Natural killer cell (primary cell): ENCODE results near the gene PLEKHJ1. TPM values are rescaled to one million over a fixed set of nuclear protein-coding genes. Genes with fewer than 3 reads are reported as not detected.
"Not testable (repeated sequence)": the region's sequence is repeated elsewhere in the genome, so short reads cannot be mapped to it uniquely, and the experiment has no call there.

Experiments
- ATAC-seq, 3 donors: fragments of 150-1000 bp in 2 of 3; fragments of 200-7000 bp in 1 of 3; cut with Tn5 transposase; 1 replicate in 1 of 3; 2 replicates in 2 of 3; pipeline ENCODE4 v1.10.0; 2021; ENCODE audit warnings: mild to moderate bottlenecking in 2 of 3, moderate library complexity in 2 of 3
- DNase-seq, 2 donors: peaks; one replicate each; pipeline versions ENCODE4 v3.0.0 to v3.0.0-alpha.2; 2013 to 2021; ENCODE audit warnings: mixed read lengths in 1 of 2
- H3K27ac ChIP-seq: one replicate; pipeline ENCODE4 v1.5.1; 2013; ENCODE audit warnings: mild to moderate bottlenecking, low read length
- H3K27me3 ChIP-seq: one replicate; pipeline ENCODE4 v1.6.1; 2013; ENCODE audit warnings: low read length; ENCODE audit not compliant: control insufficient read depth, insufficient read depth
- H3K36me3 ChIP-seq: one replicate; pipeline ENCODE4 v1.6.1; 2013; ENCODE audit warnings: low read length; ENCODE audit not compliant: control insufficient read depth, insufficient read depth
- H3K4me1 ChIP-seq: one replicate; pipeline ENCODE4 v1.6.1; 2013; ENCODE audit warnings: low read length; ENCODE audit not compliant: control insufficient read depth, insufficient read depth
- H3K4me3 ChIP-seq: one replicate; pipeline ENCODE4 v1.5.1; 2013; ENCODE audit warnings: low read length
- H3K9me3 ChIP-seq: one replicate; pipeline ENCODE4 v1.6.1; 2013; ENCODE audit warnings: low read length; ENCODE audit not compliant: control insufficient read depth, insufficient read depth
- H3K27ac Mint-ChIP-seq, 2 donors: one replicate each; pipeline ENCODE4 v1.8.0; 2022; ENCODE audit warnings: mild to moderate bottlenecking in 2 of 2, mixed read lengths in 2 of 2, moderate library complexity in 1 of 2
- H3K27me3 Mint-ChIP-seq, 2 donors: one replicate each; pipeline ENCODE4 v1.8.0; 2022; ENCODE audit warnings: low read depth in 2 of 2, mixed read lengths in 2 of 2
- H3K36me3 Mint-ChIP-seq: one replicate; pipeline ENCODE4 v1.8.0; 2022; ENCODE audit warnings: mixed read lengths
- H3K4me1 Mint-ChIP-seq, 2 donors: one replicate each; pipeline ENCODE4 v1.8.0; 2022; ENCODE audit warnings: mixed read lengths in 2 of 2
- H3K4me3 Mint-ChIP-seq: one replicate; pipeline ENCODE4 v1.8.0; 2022; ENCODE audit warnings: mild to moderate bottlenecking, moderate library complexity, mixed read lengths
- H3K9me3 Mint-ChIP-seq, 2 donors: one replicate each; pipeline ENCODE4 v1.8.0; 2022; ENCODE audit warnings: mixed read lengths in 2 of 2
- WGBS: methylation state at CpG from one replicate; pipeline ENCODE4 v1.1.7; 2013; ENCODE audit warnings: missing lambda C conversion rate; ENCODE audit not compliant: insufficient coverage; 5-methylcytosine and 5-hydroxymethylcytosine counted together
- intact Hi-C: fragments of 100-400 bp; cut with micrococcal nuclease; formaldehyde crosslinking; loops from one replicate; pipeline ENCODE4 v1.14.2; 2022
- total RNA-seq, 4 donors: library from RNA; stranded (reverse); fragments of 120-200 nt in 1 of 4; gene quantifications; one replicate each; pipeline versions ENCODE4 v1.2.3 to v1.2.4, GENCODE V29; 2013 to 2022
- TF ChIP-seq, protein P1 (sequence below): fragments of 200-600 bp; IDR thresholded peaks from one replicate; pipeline ENCODE4 v1.8.0; 2022; ENCODE audit warnings: antibody characterized with exemption

The PLEKHJ1 gene
- total RNA-seq, 3 donors from 2014 or later (not counting 1 experiment from before 2014, with no cell fraction given), result 36.7 to 45.8 (median 44.7) TPM

DNA sequence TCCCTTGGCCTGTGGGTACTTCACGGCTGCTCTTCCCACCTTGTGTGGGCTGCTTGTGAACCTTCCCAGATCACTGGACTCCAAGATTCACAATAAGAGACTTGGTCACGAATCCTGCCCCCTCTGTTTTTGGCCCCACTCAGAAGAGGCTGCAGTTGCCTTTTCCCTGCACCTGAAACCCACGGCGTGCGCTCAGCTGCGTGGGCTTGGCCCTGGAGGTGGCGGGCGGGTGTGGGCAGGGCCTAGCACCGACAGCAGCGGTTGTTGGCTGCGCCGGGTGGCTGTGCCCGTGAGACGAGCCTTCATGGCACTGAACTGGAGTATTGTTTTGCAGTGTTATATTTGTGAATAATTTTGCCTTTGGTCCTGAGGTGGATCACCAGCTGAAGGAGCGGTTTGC lies 33.8 kb downstream of the PLEKHJ1 start:
- H3K27me3 Mint-ChIP-seq, result no peaks in the 10 kb centered on the region
- TF ChIP-seq, protein P1, sequence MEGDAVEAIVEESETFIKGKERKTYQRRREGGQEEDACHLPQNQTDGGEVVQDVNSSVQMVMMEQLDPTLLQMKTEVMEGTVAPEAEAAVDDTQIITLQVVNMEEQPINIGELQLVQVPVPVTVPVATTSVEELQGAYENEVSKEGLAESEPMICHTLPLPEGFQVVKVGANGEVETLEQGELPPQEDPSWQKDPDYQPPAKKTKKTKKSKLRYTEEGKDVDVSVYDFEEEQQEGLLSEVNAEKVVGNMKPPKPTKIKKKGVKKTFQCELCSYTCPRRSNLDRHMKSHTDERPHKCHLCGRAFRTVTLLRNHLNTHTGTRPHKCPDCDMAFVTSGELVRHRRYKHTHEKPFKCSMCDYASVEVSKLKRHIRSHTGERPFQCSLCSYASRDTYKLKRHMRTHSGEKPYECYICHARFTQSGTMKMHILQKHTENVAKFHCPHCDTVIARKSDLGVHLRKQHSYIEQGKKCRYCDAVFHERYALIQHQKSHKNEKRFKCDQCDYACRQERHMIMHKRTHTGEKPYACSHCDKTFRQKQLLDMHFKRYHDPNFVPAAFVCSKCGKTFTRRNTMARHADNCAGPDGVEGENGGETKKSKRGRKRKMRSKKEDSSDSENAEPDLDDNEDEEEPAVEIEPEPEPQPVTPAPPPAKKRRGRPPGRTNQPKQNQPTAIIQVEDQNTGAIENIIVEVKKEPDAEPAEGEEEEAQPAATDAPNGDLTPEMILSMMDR, result no peak
- 96% methylated on average over 15 of the region's 15 CpGs for WGBS
- H3K4me3 Mint-ChIP-seq, result no peak overlapping the region
- H3K36me3 ChIP-seq, result peaks cover 20% of the 10 kb centered on the region
- DNase-seq, result no peak
- no peaks in the 10 kb centered on the region for H3K9me3 Mint-ChIP-seq
- H3K27ac ChIP-seq, result no peak overlapping the region
- no peak for ATAC-seq
- peaks cover 10 to 27% of the 10 kb centered on the region in 2 donors for H3K4me1 Mint-ChIP-seq
- H3K9me3 ChIP-seq, result no peaks in the 10 kb centered on the region
- H3K27me3 ChIP-seq, result no peaks in the 10 kb centered on the region
- no peaks in the 10 kb centered on the region for H3K4me1 ChIP-seq
- intact Hi-C loops, result no loop called here
- H3K4me3 ChIP-seq, result no peak overlapping the region
- H3K27ac Mint-ChIP-seq, result no peak overlapping the region
- H3K36me3 Mint-ChIP-seq, result no peaks in the 10 kb centered on the region

DNA sequence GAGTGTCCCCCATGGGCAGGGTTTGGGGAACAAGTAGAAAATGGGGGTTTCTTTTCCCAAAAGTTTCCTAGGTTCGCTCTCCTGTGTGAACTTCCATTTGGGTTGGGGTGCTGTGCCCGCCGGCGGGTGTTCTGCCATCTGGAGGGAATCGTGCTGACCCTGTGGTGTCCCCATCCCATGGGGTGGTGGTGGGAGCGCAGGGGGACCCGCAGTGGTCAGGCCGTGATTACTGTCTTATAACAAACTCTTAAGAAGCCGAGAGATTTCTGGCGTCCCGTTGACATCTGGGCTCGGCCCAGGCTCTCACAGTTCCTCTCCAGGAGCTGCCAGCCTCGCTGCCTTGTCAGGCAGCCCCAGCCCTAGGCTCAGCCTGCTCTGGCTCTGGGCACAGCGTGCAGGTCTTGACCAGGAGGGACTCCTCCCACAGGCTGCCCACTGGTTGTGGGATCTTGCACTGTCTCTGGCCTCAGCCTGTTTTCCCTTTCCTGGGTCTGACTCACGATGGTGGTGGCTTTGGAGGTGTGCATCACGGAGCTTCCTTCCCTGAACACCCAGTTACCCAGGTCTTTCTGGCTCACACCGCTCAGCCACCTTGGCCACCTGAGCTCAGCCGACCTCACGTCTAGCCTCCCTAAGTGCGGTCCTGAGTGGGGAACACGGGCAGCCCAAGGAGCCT lies 34.5 kb downstream of the PLEKHJ1 start:
- Histone ChIP-seq H3K4me3 (no peak overlapping the region), H3K4me1 (no peaks in the 10 kb centered on the region), H3K9me3 (no peaks in the 10 kb centered on the region), H3K27me3 (no peaks in the 10 kb centered on the region), H3K36me3 (peaks cover 15% of the 10 kb centered on the region), H3K27ac (no peak overlapping the region)
- WGBS, result 97% methylated on average over 21 of the region's 21 CpGs
- peaks cover 18 to 33% of the 10 kb centered on the region in 2 donors for H3K4me1 Mint-ChIP-seq
- no peak for ATAC-seq
- peak overlapping the region; percentile 22 to 43 for H3K27ac Mint-ChIP-seq
- H3K4me3 Mint-ChIP-seq, result no peak overlapping the region
- no peaks in the 10 kb centered on the region for H3K36me3 Mint-ChIP-seq
- no peaks in the 10 kb centered on the region for H3K9me3 Mint-ChIP-seq
- TF ChIP-seq, protein P1, result no peak
- intact Hi-C loops, result no loop called here
- DNase-seq, result no peak
- no peaks in the 10 kb centered on the region for H3K27me3 Mint-ChIP-seq

DNA sequence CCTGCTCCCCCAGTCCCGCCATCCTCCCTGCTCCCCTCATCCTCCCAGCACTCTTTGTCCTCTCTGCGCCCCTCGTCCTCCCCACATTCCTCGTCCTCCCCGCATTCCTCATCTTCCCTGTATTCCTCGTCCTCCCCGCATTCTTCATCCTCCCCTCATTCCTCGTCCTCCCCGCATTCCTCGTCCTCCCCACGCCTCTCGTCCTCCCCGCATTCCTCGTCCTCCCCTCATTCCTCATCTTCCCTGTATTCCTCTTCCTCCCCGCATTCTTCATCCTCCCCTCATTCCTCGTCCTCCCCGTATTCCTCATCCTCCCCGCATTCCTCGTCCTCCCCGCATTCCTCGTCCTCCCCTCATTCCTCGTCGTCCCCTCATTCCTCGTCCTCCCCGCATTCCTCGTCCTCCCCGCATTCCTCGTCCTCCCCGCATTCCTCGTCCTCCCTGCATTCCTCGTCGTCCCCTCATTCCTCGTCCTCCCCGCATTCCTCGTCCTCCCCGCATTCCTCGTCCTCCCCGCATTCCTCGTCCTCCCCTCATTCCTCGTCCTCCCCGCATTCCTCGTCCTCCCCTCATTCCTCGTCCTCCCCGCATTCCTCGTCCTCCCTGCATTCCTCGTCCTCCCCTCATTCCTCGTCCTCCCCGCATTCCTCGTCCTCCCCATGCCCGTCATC lies 35.4 kb downstream of the PLEKHJ1 start:
- 97% methylated on average over 50 of the region's 50 CpGs for WGBS
- H3K4me1 Mint-ChIP-seq, result peaks cover 19 to 33% of the 10 kb centered on the region in 2 donors
- ATAC-seq, H3K4me3 ChIP-seq, H3K27me3 Mint-ChIP-seq, H3K4me1 ChIP-seq, H3K27ac ChIP-seq, H3K27me3 ChIP-seq, H3K36me3 Mint-ChIP-seq, H3K9me3 ChIP-seq, DNase-seq, H3K4me3 Mint-ChIP-seq, intact Hi-C loops, H3K9me3 Mint-ChIP-seq: not testable (repeated sequence)
- H3K36me3 ChIP-seq, result peaks cover 17% of the 10 kb centered on the region
- H3K27ac Mint-ChIP-seq, result peak overlapping the region in 1 of 2 donors; percentile 52

DNA sequence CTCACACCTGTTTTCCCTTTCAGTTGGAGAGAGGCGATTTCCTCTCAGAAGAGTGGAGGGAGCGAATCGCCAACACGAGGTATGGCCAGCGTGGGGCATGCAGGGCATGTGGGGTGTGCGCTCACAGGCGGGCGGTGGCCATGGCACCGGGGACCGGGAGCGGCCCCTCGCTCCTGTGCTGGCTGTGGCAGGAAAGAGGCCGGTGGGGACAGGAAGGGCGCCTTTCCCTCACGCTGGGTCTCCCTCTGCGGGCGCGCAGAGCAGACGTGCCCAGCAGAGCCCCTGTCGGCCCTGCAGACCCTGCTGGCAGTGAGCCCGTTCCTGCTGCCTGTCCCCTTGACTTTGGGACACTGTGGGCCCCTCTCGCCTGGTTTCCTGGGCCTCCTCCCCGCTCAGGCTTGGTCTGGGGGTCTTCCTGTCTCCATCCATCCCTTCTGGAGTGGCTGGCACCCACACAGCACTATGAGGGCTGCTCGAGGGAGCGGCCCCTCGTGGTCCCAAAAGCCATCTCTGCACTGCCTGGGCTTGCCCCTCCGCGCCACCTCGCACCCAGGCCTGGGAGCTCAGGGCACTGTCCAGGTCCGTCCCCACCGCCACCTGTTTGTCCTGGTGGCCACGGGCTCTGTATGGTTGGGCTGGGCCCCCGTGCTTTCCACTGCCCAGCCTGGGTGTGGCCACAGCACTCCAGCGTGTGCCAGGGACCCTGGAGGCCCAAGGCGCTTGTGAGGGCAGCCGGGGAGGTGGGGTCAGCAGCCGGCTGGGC lies 36.1 kb downstream of the PLEKHJ1 start:
- H3K27me3 ChIP-seq, result no peaks in the 10 kb centered on the region
- H3K27ac ChIP-seq, result no peak overlapping the region
- no peaks in the 10 kb centered on the region for H3K4me1 ChIP-seq
- Mint-ChIP-seq H3K36me3 (no peaks in the 10 kb centered on the region), H3K9me3 (no peaks in the 10 kb centered on the region), H3K4me3 (no peak overlapping the region), H3K27ac (peak overlapping the region in 1 of 2 donors; percentile 52), H3K27me3 (no peaks in the 10 kb centered on the region), H3K4me1 (peaks cover 19 to 33% of the 10 kb centered on the region in 2 donors)
- TF ChIP-seq, protein P1, result no peak
- WGBS, result 94% methylated on average over 37 of the region's 37 CpGs
- intact Hi-C loops, result no loop called here
- H3K36me3 ChIP-seq, result peaks cover 22% of the 10 kb centered on the region
- no peaks in the 10 kb centered on the region for H3K9me3 ChIP-seq
- no peak overlapping the region for H3K4me3 ChIP-seq
- no peak for DNase-seq
- no peak for ATAC-seq
